Uterus (tissue), 4 donors: ENCODE results near the gene HID1. TPM values are rescaled to one million over a fixed set of nuclear protein-coding genes. Genes with fewer than 3 reads are reported as not detected.
A peak's percentile ranks its signal among the peaks of the same experiment; 100 is the strongest.

Experiments used
- DNase-seq, 2 donors: peaks; one replicate each; pipeline ENCODE4 v3.0.0-alpha.2; 2019 to 2020
- H3K27ac ChIP-seq, 2 donors: fragments of 200-600 bp; sonication (generic); 1 replicate in 1 of 2; 2 replicates in 1 of 2; pipeline ENCODE4 v1.5.1; 2016 to 2018
- H3K27me3 ChIP-seq, 2 donors: fragments of 200-600 bp; sonication (generic); one replicate each; pipeline ENCODE4 v1.5.1; 2018 to 2019; ENCODE audit warnings: control low read depth in 1 of 2
- H3K36me3 ChIP-seq, 2 donors: fragments of 200-600 bp; sonication (generic); one replicate each; pipeline ENCODE4 v1.5.1; 2019; ENCODE audit warnings: control low read depth in 1 of 2
- H3K4me1 ChIP-seq, 2 donors: fragments of 200-600 bp; sonication (generic); one replicate each; pipeline ENCODE4 v1.5.1; 2018 to 2019; ENCODE audit warnings: control low read depth in 1 of 2
- H3K4me3 ChIP-seq, 2 donors: fragments of 200-600 bp; sonication (generic); 1 replicate in 1 of 2; 2 replicates in 1 of 2; pipeline ENCODE4 v1.5.1; 2018 to 2019; ENCODE audit warnings: mild to moderate bottlenecking in 1 of 2
- H3K9me3 ChIP-seq, 2 donors: fragments of 200-600 bp; sonication (generic); one replicate each; pipeline ENCODE4 v1.5.1; 2019; ENCODE audit warnings: control low read depth in 1 of 2
- POLR2A ChIP-seq, 2 donors: fragments of 450-650 bp; IDR thresholded peaks; one replicate each; pipeline ENCODE4 v1.6.1; 2016; ENCODE audit warnings: antibody characterized with exemption in 2 of 2, mild to moderate bottlenecking in 1 of 2, moderate library complexity in 1 of 2
- intact Hi-C: fragments of 100-400 bp; cut with DNase I; formaldehyde crosslinking; loops from one replicate; pipeline ENCODE4 v1.15.1; 2023; ENCODE audit warnings: low total_unique reads
- total RNA-seq, 4 donors: library from RNA; depleted of rRNA in 3 of 4; stranded (reverse); fragments of >200 nt in 3 of 4; gene quantifications; one replicate each; pipeline versions ENCODE4 v1.1.0 to v1.2.4, GENCODE V29; 2014 to 2023
- TF ChIP-seq, protein P1 (sequence below), 4 experiments: fragments of 200-600 bp in 2 of 4; fragments of 450-650 bp in 2 of 4; sonication (generic) in 2 of 4; IDR thresholded peaks; one replicate each; pipeline ENCODE4 v1.5.1; 2016 to 2019; ENCODE audit warnings: antibody characterized with exemption in 4 of 4, mild to moderate bottlenecking in 2 of 4, moderate library complexity in 1 of 4
- donor health status: DM: yes; HTN: yes; CAD: no.

HID1 gene
- total RNA-seq, 4 donors from 2014 or later = 4.4 to 46.2 (median 22.6) TPM

DNA sequence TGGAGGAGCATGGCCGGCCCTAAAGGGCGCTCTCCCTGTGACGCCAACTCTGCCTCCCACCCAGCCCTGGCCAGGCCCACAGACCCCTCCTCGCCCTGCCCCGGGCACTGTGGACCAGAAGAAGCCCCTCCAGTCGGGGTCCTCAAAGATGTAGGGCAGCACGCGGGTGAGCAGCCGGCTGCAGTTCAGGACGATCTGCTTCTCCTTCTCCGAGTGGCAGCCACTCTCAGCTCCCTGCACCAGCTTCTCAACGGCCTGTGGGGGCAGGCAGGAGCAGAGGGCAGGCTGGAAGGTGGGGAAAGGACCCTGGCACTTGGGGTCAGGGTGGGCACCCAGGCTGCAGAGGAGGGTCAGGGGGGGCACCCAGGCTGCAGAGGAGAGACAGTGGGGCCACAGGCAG is 8.9 kb downstream of the HID1 start:
- intact Hi-C loops = loop anchor here (10.0 kb wide), 2 partner anchors 51 to 241 kb away; partner anchors contain the start of genes MRPL58 and NUP85
- Histone ChIP-seq H3K36me3 (no peaks in the 10 kb centered on the region), H3K27me3 (no peaks in the 10 kb centered on the region), H3K4me1 (no peaks in the 10 kb centered on the region), H3K27ac (no peak overlapping the region), H3K4me3 (no peak overlapping the region), H3K9me3 (no peaks in the 10 kb centered on the region)
- no peak for TF ChIP-seq POLR2A (IDR thresholded peaks at IDR 0.05)
- TF ChIP-seq, protein P1, sequence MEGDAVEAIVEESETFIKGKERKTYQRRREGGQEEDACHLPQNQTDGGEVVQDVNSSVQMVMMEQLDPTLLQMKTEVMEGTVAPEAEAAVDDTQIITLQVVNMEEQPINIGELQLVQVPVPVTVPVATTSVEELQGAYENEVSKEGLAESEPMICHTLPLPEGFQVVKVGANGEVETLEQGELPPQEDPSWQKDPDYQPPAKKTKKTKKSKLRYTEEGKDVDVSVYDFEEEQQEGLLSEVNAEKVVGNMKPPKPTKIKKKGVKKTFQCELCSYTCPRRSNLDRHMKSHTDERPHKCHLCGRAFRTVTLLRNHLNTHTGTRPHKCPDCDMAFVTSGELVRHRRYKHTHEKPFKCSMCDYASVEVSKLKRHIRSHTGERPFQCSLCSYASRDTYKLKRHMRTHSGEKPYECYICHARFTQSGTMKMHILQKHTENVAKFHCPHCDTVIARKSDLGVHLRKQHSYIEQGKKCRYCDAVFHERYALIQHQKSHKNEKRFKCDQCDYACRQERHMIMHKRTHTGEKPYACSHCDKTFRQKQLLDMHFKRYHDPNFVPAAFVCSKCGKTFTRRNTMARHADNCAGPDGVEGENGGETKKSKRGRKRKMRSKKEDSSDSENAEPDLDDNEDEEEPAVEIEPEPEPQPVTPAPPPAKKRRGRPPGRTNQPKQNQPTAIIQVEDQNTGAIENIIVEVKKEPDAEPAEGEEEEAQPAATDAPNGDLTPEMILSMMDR (IDR thresholded peaks at IDR 0.05) = no peak
- DNase-seq = no peak

DNA sequence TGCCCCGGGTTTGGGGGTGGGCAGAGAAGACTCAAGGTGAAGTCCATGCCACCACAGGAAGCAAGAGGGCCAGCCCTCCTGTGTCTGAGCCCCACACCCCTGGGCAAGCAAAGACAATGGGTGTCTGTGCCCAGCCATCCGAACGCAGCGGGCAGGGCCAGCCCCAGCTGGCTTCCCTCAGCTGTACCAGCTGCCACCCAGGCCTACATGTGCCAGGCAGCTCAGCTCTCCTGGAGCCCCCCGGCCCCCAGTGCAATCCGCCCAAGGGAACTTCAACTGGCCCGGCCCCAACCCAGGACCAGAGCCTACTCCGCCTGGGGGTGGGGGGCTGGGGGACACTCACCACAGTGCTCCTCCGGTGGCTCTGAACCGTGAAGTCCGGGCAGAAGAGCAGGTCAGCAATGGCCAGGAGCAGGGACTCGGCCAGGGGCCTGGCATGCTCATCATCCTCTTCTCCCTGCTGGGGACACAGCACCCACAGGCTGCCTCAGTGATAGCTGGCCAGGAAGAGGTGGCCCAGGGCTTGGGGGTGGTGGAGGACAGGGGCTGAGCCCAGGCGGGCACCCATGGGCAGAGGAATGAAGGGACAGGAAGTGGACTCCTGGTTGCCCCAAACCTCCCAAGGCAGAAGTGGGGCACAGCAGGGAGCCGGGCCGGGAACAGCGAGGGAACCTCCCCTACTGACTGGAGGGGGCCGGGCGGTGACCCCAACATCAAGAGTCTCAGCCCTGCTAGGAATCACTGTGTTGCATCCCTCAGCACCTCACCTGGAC is 9.8 kb downstream of the HID1 start:
- H3K4me1 ChIP-seq = no peaks in the 10 kb centered on the region
- H3K27me3 ChIP-seq = no peaks in the 10 kb centered on the region
- intact Hi-C loops = loop anchor here (10.0 kb wide), 2 partner anchors 52 to 242 kb away; partner anchors contain the start of genes MRPL58 and NUP85
- H3K4me3 ChIP-seq = no peak overlapping the region
- no peaks in the 10 kb centered on the region for H3K9me3 ChIP-seq
- no peak overlapping the region for H3K27ac ChIP-seq
- no peak for TF ChIP-seq POLR2A (IDR thresholded peaks at IDR 0.05)
- TF ChIP-seq, protein P1 (IDR thresholded peaks at IDR 0.05) = no peak
- DNase-seq = no peak
- H3K36me3 ChIP-seq = no peaks in the 10 kb centered on the region

DNA sequence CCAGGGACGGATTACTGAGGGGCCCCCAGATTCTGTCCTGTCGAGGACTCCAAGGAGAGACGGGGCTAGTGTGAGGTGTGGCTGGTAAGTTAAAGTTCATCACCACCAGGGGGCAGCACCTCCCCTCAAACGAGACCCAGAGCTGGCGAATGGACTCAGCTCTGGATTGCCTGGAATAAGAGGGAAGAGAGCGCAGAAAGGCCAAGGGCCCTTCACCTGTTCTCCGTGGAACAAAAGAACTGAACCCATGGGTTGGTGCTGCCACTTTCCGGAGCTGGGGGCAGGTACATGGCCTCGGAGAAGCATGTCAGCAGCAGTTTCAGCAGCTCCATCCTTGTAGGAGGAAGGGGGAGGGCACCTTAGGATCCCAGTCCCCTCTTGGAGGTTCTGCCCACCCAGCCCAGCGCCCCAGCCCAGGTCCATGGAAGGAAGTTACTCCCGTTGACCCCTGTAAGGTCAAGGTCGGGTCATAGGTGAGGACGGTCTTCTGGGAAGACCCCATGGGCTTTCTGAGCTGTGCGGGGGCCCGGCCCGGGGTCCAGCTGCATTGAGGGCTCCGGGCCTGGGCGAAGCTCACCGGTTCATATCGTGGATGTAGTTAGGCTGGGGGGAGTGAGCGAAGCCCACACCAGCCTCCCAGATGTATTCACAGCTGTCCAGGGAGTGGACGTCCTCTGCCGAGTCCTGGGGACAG is 10.8 kb downstream of the HID1 start:
- intact Hi-C loops = loop anchor here (10.0 kb wide), 2 partner anchors 53 to 243 kb away; partner anchors contain the start of genes MRPL58 and NUP85

DNA sequence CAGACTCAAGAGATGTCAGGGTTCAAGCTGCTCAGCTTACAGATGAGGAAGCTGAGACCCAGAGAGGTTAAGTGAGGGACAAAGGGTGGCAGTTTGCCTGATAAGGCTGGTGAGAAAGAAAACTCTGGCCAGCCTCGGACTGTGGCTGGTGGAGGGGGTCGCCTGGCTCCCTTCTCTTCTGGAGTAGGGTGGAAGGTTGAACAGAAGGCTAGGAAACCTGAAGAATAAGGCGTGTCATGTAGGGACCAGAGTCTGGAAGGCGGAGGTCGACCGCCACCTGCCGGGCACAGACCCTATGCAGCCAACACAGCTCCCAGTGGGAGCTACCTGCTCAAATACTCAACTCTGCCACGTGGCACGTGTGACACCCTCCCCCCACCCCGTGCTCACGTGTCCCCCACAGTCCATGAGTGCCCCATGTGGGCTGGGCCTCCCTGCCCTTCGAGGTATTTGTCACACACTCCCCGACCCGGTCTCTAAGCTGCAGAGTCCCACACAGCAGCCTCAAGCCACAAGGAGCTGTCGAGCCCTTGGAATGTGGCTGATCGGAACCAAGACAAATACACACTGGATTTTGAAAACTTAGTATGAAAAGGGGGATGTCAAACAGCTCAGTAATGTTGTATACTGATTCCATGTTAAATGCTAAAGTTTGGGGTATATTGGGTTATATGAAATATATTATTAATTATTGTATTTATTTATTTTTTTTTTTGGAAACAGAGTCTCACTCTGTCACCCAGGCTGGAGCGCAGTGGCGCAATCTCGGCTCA is 11.8 kb downstream of the HID1 start:
- Histone ChIP-seq H3K4me1 (no peaks in the 10 kb centered on the region), H3K9me3 (no peaks in the 10 kb centered on the region), H3K4me3 (no peak overlapping the region), H3K36me3 (no peaks in the 10 kb centered on the region), H3K27me3 (no peaks in the 10 kb centered on the region), H3K27ac (no peak overlapping the region)
- intact Hi-C loops = loop anchor here (10.0 kb wide), 2 partner anchors 54 to 244 kb away; partner anchors contain the start of genes MRPL58 and NUP85
- DNase-seq = no peak
- TF ChIP-seq, protein P1 (IDR thresholded peaks at IDR 0.05) = peak in 1 of 4 experiments; percentile 13
- no peak for TF ChIP-seq POLR2A (IDR thresholded peaks at IDR 0.05)

More for the DNA sequence above, 10.8 kb downstream of the HID1 start:
- Histone ChIP-seq H3K4me3 (no peak overlapping the region), H3K9me3 (no peaks in the 10 kb centered on the region), H3K4me1 (no peaks in the 10 kb centered on the region), H3K36me3 (no peaks in the 10 kb centered on the region), H3K27ac (no peak overlapping the region), H3K27me3 (no peaks in the 10 kb centered on the region)
- TF ChIP-seq POLR2A (IDR thresholded peaks at IDR 0.05) = no peak
- TF ChIP-seq, protein P1 (IDR thresholded peaks at IDR 0.05) = peak; percentile 68 to 87 (median 78)
- peak; percentile 88 to 91 for DNase-seq
